HepG2 (cell line): ENCODE measurements around the gene ITIH2.

ENCODE experiments used
- CTCF ChIP-seq: sonication (generic); formaldehyde crosslinking; IDR thresholded peaks from 2 replicates; pipeline ENCODE4 v1.5.0; 2020; ENCODE audit warnings: mild to moderate bottlenecking, missing genetic modification reagents, moderate library complexity
- JUNB ChIP-seq: sonication (generic); formaldehyde crosslinking; IDR thresholded peaks from 2 replicates; pipeline ENCODE4 v1.8.0; 2022; ENCODE audit warnings: missing genetic modification reagents, mild to moderate bottlenecking, borderline replicate concordance
- KDM1A ChIP-seq: IDR thresholded peaks from 2 replicates; pipeline ENCODE4 v1.6.1; 2016; ENCODE audit warnings: missing compliant biosample characterization
- POLR2AphosphoS2 ChIP-seq: IDR thresholded peaks from 2 replicates; pipeline ENCODE4 v1.6.1; 2011; ENCODE audit warnings: low read depth, low read length, improper control_type of control experiment
- RFX5 ChIP-seq: IDR thresholded peaks from 2 replicates; pipeline ENCODE4 v1.6.1; 2011; ENCODE audit warnings: low read depth, low read length, improper control_type of control experiment
- TFDP1 ChIP-seq: IDR thresholded peaks from 2 replicates; pipeline ENCODE4 v1.6.1; 2016; ENCODE audit warnings: missing compliant biosample characterization, missing genetic modification reagents, borderline replicate concordance
- ZFX ChIP-seq: sonication (generic); formaldehyde crosslinking; IDR thresholded peaks from 2 replicates; pipeline ENCODE4 v1.4.0; 2020; ENCODE audit warnings: mild to moderate bottlenecking, low read depth, missing genetic modification reagents, moderate library complexity
- ZNF639 ChIP-seq: conservative IDR thresholded peaks from 2 replicates; pipeline ENCODE4 v1.6.1; 2018; ENCODE audit warnings: missing genetic modification reagents

GRCh38 chr10:7696545-7696944 lies 6.6 kb upstream of the ITIH2 start:
- TF ChIP-seq POLR2AphosphoS2 (no peak), ZFX (0 out of 2 replicates have a peak, but pooled peaks have one; percentile 29), CTCF (CRISPR knock-in tag) (no peak), TFDP1 (peak; percentile 45; the same call in 1 of the 2 replicates), KDM1A (CRISPR knock-in tag) (no peak), ZNF639 (CRISPR knock-in tag) (no peak), JUNB (CRISPR knock-in tag) (no peak), RFX5 (no peak)
